Choroid plexus epithelial cell (primary cell): ENCODE results near the gene TNFRSF18.

Source experiments
- DNase-seq: peaks from one replicate; pipeline ENCODE4 v3.0.0-alpha.2; 2010; ENCODE audit warnings: low read depth
- H3K4me3 ChIP-seq: 2 replicates; pipeline ENCODE4 v1.5.1; 2011; ENCODE audit warnings: low read depth, mild to moderate bottlenecking, control low read depth, low read length, moderate library complexity
- TF ChIP-seq, protein P1 (sequence below): conservative IDR thresholded peaks from 2 replicates; pipeline ENCODE4 v1.5.1; 2011; ENCODE audit warnings: low read depth, mild to moderate bottlenecking, control low read depth, inconsistent platforms, low read length, moderate library complexity

Gene TNFRSF18

GRCh38 chr1:1168451-1169411, 37.7 kb downstream of the TNFRSF18 start:
- TF ChIP-seq, protein P1, sequence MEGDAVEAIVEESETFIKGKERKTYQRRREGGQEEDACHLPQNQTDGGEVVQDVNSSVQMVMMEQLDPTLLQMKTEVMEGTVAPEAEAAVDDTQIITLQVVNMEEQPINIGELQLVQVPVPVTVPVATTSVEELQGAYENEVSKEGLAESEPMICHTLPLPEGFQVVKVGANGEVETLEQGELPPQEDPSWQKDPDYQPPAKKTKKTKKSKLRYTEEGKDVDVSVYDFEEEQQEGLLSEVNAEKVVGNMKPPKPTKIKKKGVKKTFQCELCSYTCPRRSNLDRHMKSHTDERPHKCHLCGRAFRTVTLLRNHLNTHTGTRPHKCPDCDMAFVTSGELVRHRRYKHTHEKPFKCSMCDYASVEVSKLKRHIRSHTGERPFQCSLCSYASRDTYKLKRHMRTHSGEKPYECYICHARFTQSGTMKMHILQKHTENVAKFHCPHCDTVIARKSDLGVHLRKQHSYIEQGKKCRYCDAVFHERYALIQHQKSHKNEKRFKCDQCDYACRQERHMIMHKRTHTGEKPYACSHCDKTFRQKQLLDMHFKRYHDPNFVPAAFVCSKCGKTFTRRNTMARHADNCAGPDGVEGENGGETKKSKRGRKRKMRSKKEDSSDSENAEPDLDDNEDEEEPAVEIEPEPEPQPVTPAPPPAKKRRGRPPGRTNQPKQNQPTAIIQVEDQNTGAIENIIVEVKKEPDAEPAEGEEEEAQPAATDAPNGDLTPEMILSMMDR: no peak
- DNase-seq: no peak
- no peak overlapping the region for H3K4me3 ChIP-seq

DNA sequence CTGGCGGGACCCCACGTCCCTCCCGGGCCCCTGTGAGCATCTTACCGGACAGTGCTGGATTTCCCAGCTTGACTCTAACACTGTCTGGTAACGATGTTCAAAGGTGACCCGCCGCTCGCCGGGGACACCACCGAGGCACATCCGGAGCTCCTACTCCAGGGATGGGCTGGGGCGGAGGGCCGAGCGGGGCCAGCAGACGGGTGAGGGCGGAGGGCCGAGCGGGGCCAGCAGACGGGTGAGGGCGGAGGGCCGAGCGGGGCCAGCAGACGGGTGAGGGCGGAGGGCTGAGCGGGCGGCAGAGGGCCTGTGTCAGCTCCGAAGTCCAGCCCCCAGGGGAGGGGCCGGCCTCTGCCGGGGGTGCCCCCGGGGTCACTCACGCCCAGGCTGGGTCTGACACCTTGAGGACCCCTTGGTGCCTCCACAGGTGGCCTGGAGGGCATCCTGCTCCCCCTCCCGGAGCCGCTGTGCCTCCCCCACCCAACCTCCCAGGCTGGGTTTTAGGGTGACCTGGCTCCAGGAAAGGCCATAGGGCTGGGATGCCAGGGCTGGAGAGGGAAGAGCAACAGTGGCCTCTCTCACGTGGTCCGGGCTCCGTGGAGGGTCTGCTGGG, 38.4 kb downstream of the TNFRSF18 start:
- TF ChIP-seq, protein P1: no peak
- DNase-seq: no peak
- H3K4me3 ChIP-seq: no peak overlapping the region

GRCh38 chr1:1167398-1167821, 39.0 kb downstream of the TNFRSF18 start:
- no peak for DNase-seq
- TF ChIP-seq, protein P1: no peak
- no peak overlapping the region for H3K4me3 ChIP-seq

DNA sequence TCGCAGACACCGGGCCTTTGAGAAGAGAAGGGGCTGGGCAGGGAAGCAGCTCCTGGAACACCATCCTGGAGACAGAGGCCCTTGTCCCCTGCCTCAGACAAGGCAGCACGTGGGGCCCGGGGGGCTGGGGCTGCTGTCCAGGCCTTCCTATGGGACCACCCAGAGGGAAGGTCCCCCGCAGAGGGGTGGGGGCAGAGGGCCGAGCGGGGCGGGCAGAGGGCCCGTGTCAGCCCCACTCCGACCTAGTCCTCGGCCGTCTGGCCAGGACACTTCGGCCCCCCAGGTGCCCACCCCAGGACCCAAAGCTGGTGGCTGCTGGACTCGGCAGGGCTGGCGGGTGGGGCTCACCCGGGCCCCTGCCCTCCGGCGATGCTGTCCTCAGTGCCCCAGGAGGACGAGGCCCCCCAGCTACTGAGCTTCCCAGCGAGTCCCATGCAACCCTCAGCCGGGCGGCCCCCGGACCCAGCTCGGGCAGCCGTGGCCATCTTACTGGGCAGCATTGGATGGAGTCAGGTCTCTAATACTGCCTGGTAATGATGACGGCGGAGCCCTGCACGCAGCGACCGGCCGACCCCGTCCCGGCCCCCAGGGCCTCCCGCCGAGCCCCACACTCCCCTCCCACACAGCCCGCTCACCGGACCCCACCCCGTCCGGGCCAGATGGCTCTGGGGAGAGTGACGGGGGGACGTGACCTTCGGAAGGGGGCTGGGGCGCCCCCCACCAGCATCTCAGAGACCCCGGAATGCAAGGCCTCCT, 39.6 kb downstream of the TNFRSF18 start:
- TF ChIP-seq, protein P1: no peak
- H3K4me3 ChIP-seq: no peak overlapping the region
- no peak for DNase-seq

DNA sequence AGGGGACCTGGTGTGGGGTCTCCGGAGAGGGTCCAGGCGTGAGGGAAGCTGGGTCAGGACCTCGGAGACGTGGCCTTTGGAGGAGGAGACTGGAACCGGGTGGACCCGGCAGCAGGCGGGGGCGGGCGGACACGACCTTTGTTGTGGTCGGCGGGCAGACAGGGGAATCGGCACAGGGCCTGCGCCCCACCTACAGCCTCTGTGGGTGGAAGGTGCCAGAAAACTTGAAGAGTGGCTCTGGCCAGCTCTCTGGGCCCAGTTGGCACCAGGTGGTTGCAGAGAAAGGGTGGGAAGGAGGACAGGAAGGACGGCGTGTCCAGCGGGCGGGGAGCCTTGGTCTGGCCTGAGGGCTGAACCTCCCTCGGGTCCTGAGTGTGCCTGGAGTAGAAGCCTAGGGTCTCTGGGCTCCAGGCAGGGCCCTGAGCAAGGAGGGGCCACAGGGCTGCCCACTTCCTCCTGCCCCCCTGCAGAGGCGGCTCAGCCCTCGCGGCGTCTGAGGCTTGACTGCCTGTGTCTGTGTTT, 40.4 kb downstream of the TNFRSF18 start:
- no peak overlapping the region for H3K4me3 ChIP-seq
- TF ChIP-seq, protein P1: no peak
- DNase-seq: no peak

DNA sequence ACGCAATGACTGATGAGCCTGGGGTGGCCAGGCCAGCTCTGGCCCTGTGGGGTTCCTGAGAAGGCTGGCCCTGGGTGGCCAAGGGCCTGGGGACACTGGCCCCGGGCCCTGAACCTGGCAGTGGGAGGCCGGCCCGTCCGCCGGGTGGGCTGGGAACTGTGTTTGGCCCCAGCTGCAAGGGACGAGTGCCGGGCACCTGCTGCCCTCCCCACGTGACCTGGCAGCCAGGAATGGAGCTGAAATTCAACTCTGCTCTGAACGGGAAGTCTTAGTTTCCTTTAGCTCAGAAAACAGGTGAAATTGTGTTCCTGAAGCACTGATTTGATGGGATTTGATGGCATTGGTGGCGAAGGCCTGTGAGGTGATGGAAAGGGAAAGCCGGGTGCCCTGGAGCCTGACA, 40.9 kb downstream of the TNFRSF18 start:
- no peak overlapping the region for H3K4me3 ChIP-seq
- DNase-seq: no peak
- TF ChIP-seq, protein P1: no peak
